ENCODE measurements around the gene EDN1. TPM values are rescaled to one million over a fixed set of nuclear protein-coding genes. Genes with fewer than 3 reads are reported as not detected.

Gene EDN1
- total RNA-seq, 2 experiments from 2014 or later = not detected

DNA sequence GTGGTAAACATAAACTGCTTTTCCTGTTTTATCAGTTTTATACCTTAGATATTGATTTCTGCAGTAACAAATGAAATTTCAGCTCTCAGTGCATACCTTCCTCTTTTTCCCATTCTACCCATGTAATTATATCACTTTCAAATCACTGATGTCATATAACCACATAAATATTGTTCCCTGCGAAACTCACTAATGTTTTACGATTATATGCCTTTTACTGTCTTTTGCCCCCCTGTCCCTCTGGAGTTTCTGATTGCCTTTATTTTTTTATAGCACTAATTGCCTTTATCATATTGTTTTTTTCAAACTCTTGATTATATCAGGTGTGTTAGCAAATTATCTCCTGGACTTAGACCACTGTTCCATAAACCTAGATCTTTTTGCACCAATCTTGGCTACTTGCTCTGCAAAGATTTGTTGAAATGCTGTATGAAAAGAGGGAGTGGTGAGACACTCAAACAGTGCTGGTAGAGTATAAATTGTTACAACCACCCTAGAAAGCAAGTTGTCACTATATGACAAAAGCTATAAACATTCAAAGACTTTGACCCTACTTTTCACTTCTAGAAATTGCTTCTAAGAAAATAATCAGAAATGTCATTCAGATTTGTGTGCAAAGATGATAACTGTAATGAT is 29.6 kb upstream of the EDN1 start:
- ATAC-seq (no peak), DNase-seq (no peak)
- no peak overlapping the region for H3K27ac Mint-ChIP-seq
- CTCF ChIA-PET = no interaction called here
- peaks cover 14% of the 10 kb centered on the region for H3K27me3 Mint-ChIP-seq (ENCODE audit: low read depth)
- no peak overlapping the region for H3K4me3 Mint-ChIP-seq
- no peaks in the 10 kb centered on the region for H3K36me3 Mint-ChIP-seq (ENCODE audit: low read depth)
- POLR2A ChIA-PET = no interaction called here
- no peaks in the 10 kb centered on the region for H3K9me3 Mint-ChIP-seq (ENCODE audit: insufficient read depth)
- no peaks in the 10 kb centered on the region for H3K4me1 Mint-ChIP-seq (ENCODE audit: low read depth)

DNA sequence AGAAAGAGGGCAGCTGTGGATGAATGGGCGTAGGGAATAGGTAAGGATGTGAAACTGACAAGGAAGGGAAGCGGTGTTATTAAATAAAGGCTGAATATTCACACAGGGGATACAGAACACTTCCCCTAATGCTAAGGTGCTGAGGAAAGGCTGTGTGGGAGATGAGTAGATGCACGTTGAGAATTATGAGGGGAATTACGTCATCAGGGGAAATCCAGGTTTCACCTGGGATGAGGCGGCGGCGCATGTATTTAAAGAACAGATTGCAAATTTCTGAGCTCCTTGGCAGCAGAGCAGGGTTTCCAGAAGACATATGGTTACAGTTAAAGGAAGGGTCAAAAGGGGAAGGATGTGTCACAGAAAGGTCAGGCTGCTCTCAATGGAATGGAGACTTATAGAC is 28.7 kb upstream of the EDN1 start:
- Mint-ChIP-seq H3K27me3 (ENCODE audit: low read depth) (peaks cover 14% of the 10 kb centered on the region), H3K9me3 (ENCODE audit: insufficient read depth) (no peaks in the 10 kb centered on the region), H3K36me3 (ENCODE audit: low read depth) (no peaks in the 10 kb centered on the region), H3K4me3 (no peak overlapping the region), H3K4me1 (ENCODE audit: low read depth) (peaks cover 7% of the 10 kb centered on the region), H3K27ac (no peak overlapping the region)
- DNase-seq = no peak
- POLR2A ChIA-PET = no interaction called here
- CTCF ChIA-PET = no interaction called here
- ATAC-seq = no peak

DNA sequence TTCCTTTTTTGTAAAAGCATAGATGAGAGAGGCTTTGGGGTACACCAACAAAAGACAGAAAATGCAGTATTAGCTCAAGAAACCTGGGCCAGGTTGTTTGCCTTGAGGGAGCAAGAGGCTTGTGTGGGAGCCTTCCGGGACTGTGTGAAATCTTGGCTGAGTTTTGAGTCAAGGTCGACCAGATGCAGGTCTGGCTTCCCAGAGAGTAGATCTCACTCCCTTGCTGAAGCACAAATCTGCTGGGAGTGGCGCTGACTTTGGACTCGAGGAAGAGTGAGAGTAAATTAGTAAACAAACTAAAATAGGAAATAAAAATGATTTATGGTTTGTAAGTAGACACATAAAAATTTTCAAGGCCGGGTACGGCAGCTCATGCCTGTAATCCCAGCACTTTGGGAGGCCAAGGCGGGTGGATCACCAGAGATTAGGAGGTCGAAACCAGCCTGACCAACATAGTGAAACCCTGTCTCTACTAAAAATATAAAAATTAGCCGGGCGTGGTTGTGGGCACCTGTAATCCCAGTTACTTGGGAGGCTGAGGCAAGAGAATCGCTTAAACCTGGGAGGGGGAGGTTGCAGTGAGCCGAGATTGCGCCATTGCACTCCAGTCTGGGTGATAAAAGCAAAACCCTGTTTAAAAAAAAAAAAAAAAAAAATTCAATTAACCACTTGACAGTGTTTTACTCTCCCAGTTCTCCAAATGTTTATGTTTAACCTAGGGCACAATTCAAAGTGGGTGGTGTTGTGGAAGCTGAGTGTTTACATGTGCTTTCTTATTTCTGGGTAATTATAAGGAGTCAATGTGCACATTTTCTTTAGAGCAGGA is 27.7 kb upstream of the EDN1 start:
- DNase-seq = no peak
- ChIA-PET POLR2A (no interaction called here), CTCF (no interaction called here)
- peaks cover 14% of the 10 kb centered on the region for H3K27me3 Mint-ChIP-seq (ENCODE audit: low read depth)
- no peak overlapping the region for H3K27ac Mint-ChIP-seq
- no peaks in the 10 kb centered on the region for H3K36me3 Mint-ChIP-seq (ENCODE audit: low read depth)
- H3K4me3 Mint-ChIP-seq = no peak overlapping the region
- ATAC-seq = no peak
- H3K4me1 Mint-ChIP-seq (ENCODE audit: low read depth) = peaks cover 10% of the 10 kb centered on the region
- H3K9me3 Mint-ChIP-seq (ENCODE audit: insufficient read depth) = no peaks in the 10 kb centered on the region

DNA sequence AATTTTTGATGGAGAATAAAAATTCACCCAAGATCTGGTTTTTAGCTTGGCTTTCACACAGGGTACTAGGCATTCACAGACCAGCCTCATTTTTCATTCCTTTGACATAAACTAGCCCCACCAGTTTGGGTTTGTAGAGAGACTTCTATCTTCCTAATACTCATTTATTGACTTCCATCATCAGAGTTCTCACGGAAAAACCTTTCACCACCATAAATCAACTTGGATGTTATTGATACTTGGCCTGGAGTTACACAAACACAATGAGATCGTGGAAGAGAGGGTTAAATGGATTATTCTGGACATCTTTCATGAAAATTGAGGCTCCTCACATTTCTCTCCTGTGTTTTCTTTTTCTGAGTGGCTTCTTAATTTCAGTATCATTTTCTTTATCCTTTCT is 26.8 kb upstream of the EDN1 start:
- no peaks in the 10 kb centered on the region for H3K9me3 Mint-ChIP-seq (ENCODE audit: insufficient read depth)
- CTCF ChIA-PET = interaction anchor here (0.8 kb wide), 1 partner anchor 26 kb away, joined by 3 read pairs; no protein-coding TSS in a partner anchor

DNA sequence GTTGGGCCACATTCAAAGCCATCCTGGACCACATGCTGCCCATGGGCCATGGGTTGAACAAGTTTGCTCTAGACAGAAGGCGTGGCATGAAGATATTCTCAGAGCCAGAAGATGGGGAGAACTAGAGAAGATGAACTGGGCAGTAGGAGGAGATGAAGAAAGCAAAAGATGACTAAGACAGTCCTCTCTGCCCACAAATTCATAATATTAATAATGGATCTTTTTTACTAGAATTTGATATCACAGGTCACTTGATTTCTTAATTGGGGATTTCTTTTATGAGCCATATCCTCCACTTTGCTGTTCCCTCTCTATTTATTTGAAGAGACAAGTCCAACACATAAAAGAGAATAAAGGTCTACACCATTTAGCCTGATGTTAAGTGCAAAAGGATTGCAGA is 25.5 kb upstream of the EDN1 start:
- H3K4me3 Mint-ChIP-seq = no peak overlapping the region
- DNase-seq (no peak), ATAC-seq (no peak)
- ChIA-PET POLR2A (no interaction called here), CTCF (no interaction called here)
- H3K4me1 Mint-ChIP-seq (ENCODE audit: low read depth) = peaks cover 10% of the 10 kb centered on the region
- peaks cover 18% of the 10 kb centered on the region for H3K27me3 Mint-ChIP-seq (ENCODE audit: low read depth)
- no peak overlapping the region for H3K27ac Mint-ChIP-seq
- no peaks in the 10 kb centered on the region for H3K36me3 Mint-ChIP-seq (ENCODE audit: low read depth)
- peaks cover 3% of the 10 kb centered on the region for H3K9me3 Mint-ChIP-seq (ENCODE audit: insufficient read depth)

More for the DNA sequence above, 26.8 kb upstream of the EDN1 start:
- Mint-ChIP-seq H3K27ac (no peak overlapping the region), H3K36me3 (ENCODE audit: low read depth) (no peaks in the 10 kb centered on the region), H3K4me1 (ENCODE audit: low read depth) (peaks cover 10% of the 10 kb centered on the region), H3K27me3 (ENCODE audit: low read depth) (peaks cover 16% of the 10 kb centered on the region), H3K4me3 (no peak overlapping the region)
- ATAC-seq = no peak
- POLR2A ChIA-PET = no interaction called here
- no peak for DNase-seq

DNA sequence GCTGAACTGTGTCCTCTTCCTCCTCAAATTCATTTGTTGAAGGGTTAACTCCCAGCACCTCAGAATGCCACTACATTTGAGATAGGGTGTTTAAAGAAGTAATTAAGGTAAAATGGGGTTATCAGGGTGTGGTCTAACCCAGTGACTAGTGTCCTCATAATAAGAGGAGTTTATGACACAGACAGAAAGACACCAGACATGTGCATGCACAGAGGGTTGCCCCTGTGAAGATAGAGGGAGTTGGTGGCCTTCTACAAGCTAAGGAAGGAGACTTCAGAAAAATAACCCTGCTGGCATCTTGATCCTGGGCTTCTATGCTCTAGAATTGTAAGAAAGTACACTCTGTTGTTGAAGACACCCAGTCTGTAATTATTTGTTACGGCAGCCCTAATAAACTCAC is 24.9 kb upstream of the EDN1 start:
- Mint-ChIP-seq H3K27me3 (ENCODE audit: low read depth) (peaks cover 16% of the 10 kb centered on the region), H3K9me3 (ENCODE audit: insufficient read depth) (peaks cover 3% of the 10 kb centered on the region), H3K4me3 (no peak overlapping the region), H3K36me3 (ENCODE audit: low read depth) (no peaks in the 10 kb centered on the region), H3K4me1 (ENCODE audit: low read depth) (peaks cover 10% of the 10 kb centered on the region), H3K27ac (no peak overlapping the region)
- no peak for ATAC-seq
- no peak for DNase-seq
- POLR2A ChIA-PET = no interaction called here
- CTCF ChIA-PET = no interaction called here

DNA sequence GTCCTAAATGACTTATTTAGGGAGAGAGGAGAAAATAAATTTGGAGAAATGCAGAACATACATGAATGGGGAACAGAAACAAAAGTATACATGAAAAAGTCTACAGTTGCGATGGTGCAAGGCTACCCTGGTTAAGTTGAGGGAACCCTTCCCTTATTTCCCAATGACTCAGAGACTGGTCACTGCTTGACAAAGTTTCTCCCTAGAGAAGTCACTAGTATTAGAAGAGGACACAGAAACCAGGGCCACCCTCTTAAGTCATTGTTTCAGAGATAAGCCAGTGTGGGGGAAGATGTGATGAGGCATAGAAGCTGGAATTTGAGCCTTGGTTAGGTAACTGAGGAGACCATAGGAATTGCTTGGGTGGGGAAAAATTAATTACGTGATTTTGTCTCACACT is 24.4 kb upstream of the EDN1 start:
- Mint-ChIP-seq H3K27ac (no peak overlapping the region), H3K36me3 (ENCODE audit: low read depth) (peaks cover 3% of the 10 kb centered on the region), H3K4me3 (no peak overlapping the region), H3K27me3 (ENCODE audit: low read depth) (peaks cover 12% of the 10 kb centered on the region), H3K4me1 (ENCODE audit: low read depth) (peaks cover 13% of the 10 kb centered on the region), H3K9me3 (ENCODE audit: insufficient read depth) (peaks cover 3% of the 10 kb centered on the region)
- ATAC-seq (no peak), DNase-seq (no peak)
- ChIA-PET CTCF (no interaction called here), POLR2A (no interaction called here)

DNA sequence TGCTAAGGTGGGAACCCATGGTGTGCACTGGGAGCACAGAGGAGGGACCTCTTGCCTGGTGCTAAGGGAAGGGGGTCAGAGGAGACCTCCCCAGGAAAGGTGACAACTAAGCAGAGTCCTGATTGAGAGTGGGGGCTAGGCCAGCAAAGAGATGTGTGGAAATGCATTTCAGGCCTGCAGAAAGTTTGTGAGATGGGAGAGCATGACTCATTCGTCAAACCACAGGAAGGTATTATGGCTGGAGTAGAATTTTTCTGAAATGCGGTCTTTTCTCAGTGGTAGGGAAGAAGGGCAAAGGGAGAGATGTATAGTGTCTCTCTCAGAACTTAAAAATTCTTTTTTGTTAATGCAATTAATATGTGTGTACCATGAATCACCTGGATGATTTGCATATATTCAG is 23.6 kb upstream of the EDN1 start:
- DNase-seq (no peak), ATAC-seq (no peak)
- Mint-ChIP-seq H3K27me3 (ENCODE audit: low read depth) (peaks cover 10% of the 10 kb centered on the region), H3K4me1 (ENCODE audit: low read depth) (peaks cover 14% of the 10 kb centered on the region), H3K36me3 (ENCODE audit: low read depth) (peaks cover 3% of the 10 kb centered on the region), H3K27ac (no peak overlapping the region), H3K9me3 (ENCODE audit: insufficient read depth) (peaks cover 3% of the 10 kb centered on the region), H3K4me3 (no peak overlapping the region)
- ChIA-PET POLR2A (no interaction called here), CTCF (no interaction called here)

DNA sequence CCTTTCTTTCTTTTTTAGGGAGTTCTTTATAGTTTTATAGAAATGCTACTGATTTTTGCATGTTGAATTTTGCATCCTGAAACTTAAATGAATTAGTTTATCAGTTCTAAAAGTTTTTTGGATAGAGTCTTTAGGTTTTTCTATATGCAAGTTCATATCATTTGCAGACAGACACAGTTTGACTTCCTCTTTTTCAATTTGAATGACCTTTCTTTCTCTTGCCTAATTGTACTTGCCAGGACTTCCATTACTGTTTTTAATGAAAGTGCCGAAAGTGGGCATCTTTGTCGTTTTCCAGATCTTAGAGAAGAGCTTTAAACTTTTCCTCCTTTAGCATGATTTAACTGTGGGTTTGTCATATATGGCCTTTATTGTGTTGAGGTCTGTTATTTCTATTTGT is 21.1 kb upstream of the EDN1 start:
- ATAC-seq = no peak
- no peak for DNase-seq
- no peak overlapping the region for H3K27ac Mint-ChIP-seq
- H3K27me3 Mint-ChIP-seq (ENCODE audit: low read depth) = peaks cover 5% of the 10 kb centered on the region
- H3K4me1 Mint-ChIP-seq (ENCODE audit: low read depth) = peaks cover 14% of the 10 kb centered on the region
- CTCF ChIA-PET = no interaction called here
- H3K36me3 Mint-ChIP-seq (ENCODE audit: low read depth) = peaks cover 7% of the 10 kb centered on the region
- H3K4me3 Mint-ChIP-seq = no peak overlapping the region
- peaks cover 8% of the 10 kb centered on the region for H3K9me3 Mint-ChIP-seq (ENCODE audit: insufficient read depth)
- POLR2A ChIA-PET = no interaction called here

DNA sequence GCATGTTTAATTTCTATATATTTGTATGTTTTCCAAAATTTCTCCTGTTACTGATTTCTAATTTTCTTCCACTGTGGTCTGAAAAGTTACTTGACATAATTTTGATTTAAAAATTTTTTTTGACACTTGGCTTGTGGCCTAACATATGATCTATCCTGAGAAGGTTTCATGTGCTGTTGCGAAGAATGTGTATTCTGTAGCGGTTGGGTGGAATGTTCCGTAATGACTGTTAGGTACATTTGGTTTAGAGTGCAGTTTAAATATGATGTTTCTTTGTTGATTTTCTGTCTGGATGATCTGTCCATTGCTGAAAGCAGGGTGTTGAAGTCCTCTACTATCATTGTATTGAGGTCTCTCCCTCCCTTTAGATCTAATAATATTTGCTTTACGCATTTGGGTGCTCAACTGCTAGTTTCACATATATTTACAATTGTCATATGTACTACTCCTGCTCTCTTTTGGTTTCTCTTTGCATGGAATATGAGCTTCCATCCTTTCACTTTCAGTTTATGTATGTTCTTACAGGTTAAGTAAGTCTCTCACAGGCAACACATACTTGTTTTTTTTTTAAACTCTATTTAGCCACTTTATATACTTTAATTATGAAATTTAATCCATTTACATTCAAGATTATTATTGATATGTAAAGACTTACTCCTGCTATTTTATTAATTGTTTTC is 19.5 kb upstream of the EDN1 start:
- ChIA-PET POLR2A (no interaction called here), CTCF (interaction anchor here (0.6 to 1.3 kb wide), 2 partner anchors 19 to 20 kb away, joined by 3 to 5 read pairs; partner anchors contain the start of gene EDN1)
- peaks cover 3% of the 10 kb centered on the region for H3K27me3 Mint-ChIP-seq (ENCODE audit: low read depth)
- peaks cover 8% of the 10 kb centered on the region for H3K9me3 Mint-ChIP-seq (ENCODE audit: insufficient read depth)
- DNase-seq = no peak
- no peak overlapping the region for H3K4me3 Mint-ChIP-seq
- peak; percentile 51 for ATAC-seq
- H3K27ac Mint-ChIP-seq = no peak overlapping the region
- peaks cover 14% of the 10 kb centered on the region for H3K4me1 Mint-ChIP-seq (ENCODE audit: low read depth)
- peaks cover 7% of the 10 kb centered on the region for H3K36me3 Mint-ChIP-seq (ENCODE audit: low read depth)

DNA sequence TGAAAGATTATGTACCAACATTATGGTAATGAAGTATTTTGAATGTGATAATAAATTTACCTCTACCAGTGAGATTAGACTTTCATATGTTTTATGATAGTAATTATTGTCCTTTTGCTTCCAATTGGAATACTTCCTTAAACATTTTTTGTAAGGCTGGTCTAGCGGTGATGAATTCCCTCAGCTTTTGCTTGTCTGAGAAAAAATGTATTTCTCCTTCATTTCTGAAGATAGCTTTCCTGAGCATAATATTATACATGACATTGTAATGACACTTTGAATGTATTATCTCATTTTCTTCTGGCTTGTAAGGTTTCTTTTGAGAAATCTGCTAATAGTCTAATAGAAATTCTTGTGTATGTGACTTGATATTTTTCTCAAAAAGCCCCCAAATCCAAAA is 18.6 kb upstream of the EDN1 start:
- no peak for ATAC-seq
- H3K36me3 Mint-ChIP-seq (ENCODE audit: low read depth) = peaks cover 7% of the 10 kb centered on the region
- H3K9me3 Mint-ChIP-seq (ENCODE audit: insufficient read depth) = peaks cover 8% of the 10 kb centered on the region
- no peak overlapping the region for H3K4me3 Mint-ChIP-seq
- H3K4me1 Mint-ChIP-seq (ENCODE audit: low read depth) = peaks cover 6% of the 10 kb centered on the region
- DNase-seq = no peak
- ChIA-PET CTCF (interaction anchor here (1.0 to 1.3 kb wide), 2 partner anchors 18 to 19 kb away, joined by 3 to 4 read pairs; partner anchors contain the start of gene EDN1), POLR2A (no interaction called here)
- no peak overlapping the region for H3K27ac Mint-ChIP-seq
- peaks cover 3% of the 10 kb centered on the region for H3K27me3 Mint-ChIP-seq (ENCODE audit: low read depth)

DNA sequence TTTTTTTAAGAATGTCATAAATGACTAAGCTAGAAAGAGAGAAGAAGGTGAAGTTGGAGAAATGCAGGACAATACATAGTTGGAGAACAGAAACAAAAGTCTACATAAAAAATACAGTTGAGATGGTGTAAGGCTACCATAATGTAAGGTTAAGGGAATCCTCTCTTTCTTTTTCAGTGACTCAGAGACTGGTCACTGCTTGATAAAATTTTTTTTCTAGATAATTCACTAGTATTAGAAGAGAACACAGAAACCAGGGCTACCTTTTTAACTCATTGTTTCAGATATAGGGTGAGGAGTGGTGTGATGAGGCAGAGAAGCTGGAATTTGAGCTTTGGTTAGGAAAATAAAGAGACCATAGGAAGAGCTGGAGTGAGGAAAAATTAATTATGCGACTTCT is 18.2 kb upstream of the EDN1 start:
- POLR2A ChIA-PET = no interaction called here
- Mint-ChIP-seq H3K4me3 (no peak overlapping the region), H3K9me3 (ENCODE audit: insufficient read depth) (peaks cover 8% of the 10 kb centered on the region)

More for the DNA sequence above, 18.2 kb upstream of the EDN1 start:
- ATAC-seq (no peak), DNase-seq (no peak)
- Mint-ChIP-seq H3K4me1 (ENCODE audit: low read depth) (peaks cover 4% of the 10 kb centered on the region), H3K27me3 (ENCODE audit: low read depth) (peaks cover 3% of the 10 kb centered on the region), H3K27ac (no peak overlapping the region), H3K36me3 (ENCODE audit: low read depth) (peaks cover 7% of the 10 kb centered on the region)
- CTCF ChIA-PET = interaction anchor here (1.0 kb wide), 1 partner anchor 17 kb away, joined by 4 read pairs; no protein-coding TSS in a partner anchor

Data from activated CD8-positive, alpha-beta T cell treated with anti-CD3 and anti-CD28 coated beads, Interleukin-2, amount 10 ng/mL, durations not matched to agents 7 days and 5 days (primary cell).